GM18511 (cell line): ENCODE data around the gene PILRA.

Source experiments
- ATAC-seq: cut with Tn5 transposase; IDR thresholded peaks from one replicate; pipeline ENCODE4 v1.9.1; 2021; ENCODE audit warnings: mild to moderate bottlenecking, moderate library complexity; ENCODE audit not compliant: unreplicated experiment

PILRA gene

DNA sequence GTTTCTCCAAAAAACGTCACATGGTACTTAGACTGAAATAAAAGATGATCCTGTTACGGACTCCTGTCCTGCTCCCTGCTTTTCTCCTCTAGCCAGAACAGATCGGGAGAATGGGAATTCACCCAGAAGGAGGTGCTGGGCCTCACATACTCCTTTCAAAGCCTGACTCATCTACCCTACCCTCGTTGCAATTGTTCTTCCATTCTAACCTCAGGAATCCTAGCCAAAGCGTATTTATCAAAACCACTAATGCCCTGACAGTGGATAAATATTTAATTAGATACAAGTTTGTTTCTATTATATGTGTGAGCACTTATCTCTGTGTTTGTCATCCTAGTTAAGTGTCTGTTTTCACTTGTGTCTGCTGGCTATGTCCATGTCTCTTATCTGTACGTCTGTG lies 33.5 kb downstream of the PILRA start:
- no peak for ATAC-seq

DNA sequence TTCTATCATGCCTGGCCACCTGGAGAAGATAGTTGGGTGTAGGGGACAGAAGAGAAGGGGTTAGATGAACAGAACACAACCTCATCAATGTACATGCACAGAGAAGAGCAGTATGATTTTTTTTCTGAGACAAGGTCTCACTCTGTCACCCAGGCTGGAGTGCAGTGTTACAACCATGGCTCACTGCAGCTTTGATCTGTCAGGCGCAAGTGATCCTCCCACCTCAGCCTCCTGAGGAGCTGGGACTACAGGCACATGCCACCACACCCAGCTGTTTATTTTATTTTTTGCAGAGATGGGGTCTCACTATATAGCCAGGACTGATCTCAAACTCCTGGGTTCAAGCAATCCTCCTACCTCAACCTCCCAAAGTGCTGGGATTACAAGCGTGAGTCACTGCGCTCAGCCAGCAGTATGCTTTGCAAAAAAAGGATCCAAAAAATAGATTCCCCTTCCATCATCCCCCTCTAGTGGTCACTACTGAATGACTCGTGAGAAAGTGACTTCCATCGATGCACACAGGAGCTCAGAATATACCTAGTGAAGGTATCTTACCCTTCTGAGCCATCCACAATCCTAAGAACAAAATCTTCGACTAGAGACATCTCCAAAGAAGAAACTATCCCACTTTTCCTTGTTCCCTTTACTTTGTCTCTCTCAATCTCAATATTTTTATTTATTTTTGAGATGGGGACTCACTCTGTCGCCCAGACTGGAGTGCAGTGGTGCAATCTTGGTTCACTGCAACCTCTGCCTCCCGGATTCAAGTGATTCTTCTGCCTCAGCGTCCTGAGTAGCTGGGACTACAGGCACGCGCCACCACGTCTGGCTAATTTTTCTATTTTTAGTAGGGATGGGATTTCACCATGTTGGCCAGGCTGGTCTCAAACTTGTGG lies 34.2 kb downstream of the PILRA start:
- peak; percentile 59 for ATAC-seq

DNA sequence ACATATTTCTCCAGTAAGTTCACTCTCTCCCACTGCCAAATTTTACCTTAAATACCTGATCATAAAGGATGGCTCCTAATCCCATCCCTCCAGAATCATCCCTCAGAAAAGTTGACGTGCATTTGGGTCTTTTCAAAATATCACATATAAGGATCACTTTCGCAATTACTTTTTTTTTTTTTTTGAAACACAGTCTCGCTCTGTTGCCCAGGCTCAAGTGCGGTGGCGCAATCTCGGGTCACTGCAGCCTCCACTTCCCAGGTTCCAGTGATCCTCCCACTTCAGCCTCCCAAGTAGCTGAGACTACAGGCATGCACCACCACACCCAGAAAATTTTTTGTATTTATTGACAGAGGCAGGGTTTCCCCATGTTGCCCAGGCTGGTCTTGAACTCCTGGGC lies 37.8 kb downstream of the PILRA start:
- no peak for ATAC-seq

DNA sequence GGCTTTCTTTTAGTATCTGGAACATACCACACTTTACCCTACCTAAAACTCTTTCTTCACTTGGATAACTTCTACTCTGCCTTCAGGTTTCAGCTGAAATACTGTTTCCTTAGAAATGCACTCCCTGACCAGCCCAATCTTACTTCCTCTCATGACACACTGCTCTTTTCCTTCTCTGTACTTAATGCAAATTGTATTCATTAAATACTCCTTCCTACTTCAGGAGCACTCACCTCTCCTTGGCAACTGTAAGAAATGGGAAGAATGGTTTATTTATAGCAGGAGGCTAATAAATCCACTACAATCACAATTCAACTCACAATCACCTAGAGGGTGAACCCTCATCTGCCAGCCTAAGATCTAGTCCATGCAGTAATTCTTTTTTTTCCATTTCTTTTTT lies 40.1 kb downstream of the PILRA start:
- no peak for ATAC-seq

DNA sequence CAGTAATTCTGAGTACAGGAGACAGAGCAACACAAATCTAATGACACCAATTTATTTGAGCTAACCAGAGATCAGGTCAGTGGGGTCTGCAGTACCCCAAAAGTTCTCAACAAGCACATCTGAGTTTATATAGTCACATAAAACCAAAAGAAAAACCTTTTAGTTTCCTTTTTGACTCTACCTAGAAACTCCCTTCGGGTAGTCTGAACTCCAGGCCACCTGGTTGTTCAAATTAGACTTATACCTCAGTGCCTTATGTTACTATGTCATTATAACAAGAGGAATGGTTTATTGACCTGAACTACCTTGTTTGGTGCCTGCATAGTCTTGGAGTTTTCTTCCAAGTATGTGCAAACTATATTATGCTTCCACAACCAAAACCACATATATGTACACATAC lies 40.6 kb downstream of the PILRA start:
- no peak for ATAC-seq

DNA sequence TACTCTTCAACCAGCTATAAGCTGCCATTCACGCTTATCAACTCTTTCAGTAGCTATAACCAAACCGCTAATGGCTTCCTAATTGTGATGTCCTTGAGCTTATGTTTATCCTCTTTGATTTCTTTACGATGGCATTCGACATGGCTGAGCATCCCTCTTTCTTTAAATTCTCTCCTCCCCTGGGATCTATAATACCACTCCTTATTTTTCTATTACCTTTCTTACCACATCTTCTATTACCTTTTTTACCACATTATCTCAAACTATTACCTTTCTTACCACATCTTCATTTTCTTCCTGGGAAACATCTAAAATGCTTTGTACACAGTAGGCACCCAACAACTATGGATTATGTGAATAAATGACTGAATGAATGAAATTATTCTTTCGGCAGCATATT lies 42.2 kb downstream of the PILRA start:
- ATAC-seq: no peak

DNA sequence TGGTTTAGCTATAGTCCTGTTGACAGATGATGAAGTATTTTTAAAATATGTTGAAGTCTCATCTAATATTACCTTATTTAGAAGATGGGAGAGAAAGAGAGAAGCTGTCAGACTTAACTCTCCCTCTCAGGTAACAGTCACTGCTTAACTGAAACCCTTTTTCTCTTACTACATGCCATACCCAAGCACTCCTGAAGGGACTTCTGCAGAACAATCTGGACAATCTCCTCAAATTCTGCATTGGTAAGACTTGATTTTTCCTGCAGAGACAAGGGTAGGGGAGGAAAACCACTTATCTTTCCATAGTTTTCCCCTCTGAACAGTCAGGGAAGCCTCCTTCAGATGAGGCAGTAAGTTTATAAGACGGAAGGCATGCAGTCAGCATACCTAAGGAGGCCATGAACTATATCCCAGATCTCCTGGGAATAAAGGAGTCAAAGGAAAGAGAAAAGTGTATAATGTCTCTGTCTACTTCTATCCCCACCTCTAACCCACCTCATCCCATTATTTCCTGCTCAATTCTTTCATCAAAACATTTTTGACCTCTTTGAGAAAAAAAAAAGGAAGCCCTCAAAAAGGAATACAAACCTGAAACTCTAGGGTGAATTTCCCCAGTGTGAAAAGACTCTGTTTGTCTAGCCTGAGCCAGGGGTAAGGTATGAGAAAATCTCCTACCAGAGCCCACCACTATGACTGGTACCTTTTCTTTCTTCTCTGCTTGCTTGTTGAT lies 45.8 kb downstream of the PILRA start:
- no peak for ATAC-seq

DNA sequence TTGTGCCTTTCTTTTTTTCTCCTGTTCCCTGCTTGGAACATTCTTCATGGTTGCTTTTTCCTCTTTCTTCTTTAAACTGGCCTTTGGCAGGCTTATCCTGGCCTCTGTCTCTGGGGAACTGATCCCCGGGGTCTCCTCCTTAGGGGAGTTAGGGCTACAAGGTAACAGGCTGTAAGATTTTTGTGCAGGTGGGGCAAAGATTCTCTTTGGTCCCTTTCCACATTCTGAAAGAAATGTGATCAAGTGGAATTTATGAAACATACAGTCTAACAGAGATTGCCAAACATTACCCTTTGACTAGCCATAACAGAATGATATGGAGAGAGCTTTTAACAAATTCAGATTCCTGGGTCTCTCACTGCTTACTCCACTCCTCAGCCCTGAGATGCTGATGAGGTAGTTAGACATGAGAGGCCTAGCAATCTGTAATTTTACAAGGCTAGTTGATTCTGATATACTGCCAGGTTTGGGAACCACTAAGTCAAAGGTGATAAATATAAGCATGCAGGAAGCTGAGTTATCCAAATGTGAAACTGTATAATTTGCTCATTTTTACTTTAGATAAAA lies 46.5 kb downstream of the PILRA start:
- ATAC-seq: no peak

DNA sequence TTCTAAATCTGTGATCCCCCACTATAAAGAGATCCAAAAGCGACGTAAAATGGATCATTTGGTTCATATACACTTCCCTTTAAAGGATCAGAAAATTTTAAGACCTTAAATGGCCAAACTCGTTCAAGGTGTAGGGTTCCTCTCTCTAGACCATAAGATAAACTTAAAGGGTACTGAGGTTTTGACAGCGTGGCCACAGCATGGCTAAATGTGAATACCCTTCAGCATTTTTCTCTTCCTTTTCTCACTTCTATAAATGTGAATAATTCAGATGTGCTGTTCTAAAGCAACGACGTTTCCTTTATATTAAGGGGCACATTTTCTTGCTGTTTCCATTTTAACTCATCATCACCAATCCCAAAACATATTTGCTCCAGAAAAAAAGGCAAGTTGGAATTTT lies 50.0 kb downstream of the PILRA start:
- no peak for ATAC-seq

DNA sequence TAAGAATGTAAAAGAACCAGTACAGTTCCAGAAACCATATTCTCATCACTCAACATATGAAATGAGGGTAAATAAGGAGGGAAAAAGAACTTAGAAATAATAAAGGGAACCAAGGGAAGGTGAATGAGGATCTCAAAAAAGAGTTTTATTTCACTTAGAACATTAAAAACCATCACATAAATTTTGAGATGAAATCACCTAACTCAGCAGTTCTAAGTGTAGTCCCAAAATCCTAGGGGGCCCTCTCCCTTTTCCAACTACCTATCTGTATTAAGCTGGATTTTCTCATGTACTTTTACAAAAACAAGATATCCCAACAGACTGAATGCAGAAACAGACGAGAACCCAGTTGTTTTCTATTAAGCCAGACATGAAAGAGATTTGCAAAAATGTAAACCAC lies 52.1 kb downstream of the PILRA start:
- ATAC-seq: no peak

DNA sequence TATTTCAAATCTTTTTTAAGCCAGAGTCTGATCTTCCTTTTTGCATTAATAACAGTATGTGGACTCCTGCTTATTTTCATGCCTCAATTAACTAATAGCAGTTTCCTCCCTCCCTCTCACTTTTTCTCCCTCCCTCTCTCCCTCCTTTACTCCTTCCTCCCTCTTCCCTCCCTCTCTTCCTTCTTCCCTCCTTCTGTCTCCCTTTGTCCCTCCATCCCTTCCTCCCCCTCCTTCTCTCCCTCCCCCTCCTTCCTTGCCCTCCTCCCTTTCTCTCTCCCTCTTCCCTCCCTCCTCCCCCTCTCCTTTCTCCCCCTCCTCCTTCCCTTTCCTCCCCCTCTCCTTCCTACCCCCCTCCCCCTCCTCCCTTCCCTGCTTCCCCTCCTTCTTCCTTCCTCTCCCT lies 53.2 kb downstream of the PILRA start:
- no peak for ATAC-seq

DNA sequence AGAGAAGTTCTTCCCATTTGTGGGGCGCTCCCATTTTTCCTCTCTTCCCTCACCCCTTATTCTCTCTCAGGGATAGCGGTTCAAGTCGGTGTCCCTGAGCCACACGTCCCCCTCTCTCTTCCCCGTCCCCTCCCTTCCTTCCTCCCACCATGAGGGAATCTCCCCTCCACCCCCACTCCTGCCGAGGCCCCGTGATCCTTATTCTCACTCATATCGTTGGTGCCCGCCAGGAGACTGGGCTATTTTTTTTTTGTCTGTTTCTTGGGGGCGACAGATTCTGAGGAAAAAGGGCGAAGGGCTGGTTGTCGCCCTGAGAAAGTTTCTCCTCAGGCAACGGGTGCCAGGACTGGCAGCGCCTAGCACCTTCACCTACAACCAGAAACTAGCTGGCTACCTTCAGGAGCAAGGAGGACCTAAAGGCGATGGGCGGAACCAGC lies 54.5 kb downstream of the PILRA start:
- no peak for ATAC-seq

DNA sequence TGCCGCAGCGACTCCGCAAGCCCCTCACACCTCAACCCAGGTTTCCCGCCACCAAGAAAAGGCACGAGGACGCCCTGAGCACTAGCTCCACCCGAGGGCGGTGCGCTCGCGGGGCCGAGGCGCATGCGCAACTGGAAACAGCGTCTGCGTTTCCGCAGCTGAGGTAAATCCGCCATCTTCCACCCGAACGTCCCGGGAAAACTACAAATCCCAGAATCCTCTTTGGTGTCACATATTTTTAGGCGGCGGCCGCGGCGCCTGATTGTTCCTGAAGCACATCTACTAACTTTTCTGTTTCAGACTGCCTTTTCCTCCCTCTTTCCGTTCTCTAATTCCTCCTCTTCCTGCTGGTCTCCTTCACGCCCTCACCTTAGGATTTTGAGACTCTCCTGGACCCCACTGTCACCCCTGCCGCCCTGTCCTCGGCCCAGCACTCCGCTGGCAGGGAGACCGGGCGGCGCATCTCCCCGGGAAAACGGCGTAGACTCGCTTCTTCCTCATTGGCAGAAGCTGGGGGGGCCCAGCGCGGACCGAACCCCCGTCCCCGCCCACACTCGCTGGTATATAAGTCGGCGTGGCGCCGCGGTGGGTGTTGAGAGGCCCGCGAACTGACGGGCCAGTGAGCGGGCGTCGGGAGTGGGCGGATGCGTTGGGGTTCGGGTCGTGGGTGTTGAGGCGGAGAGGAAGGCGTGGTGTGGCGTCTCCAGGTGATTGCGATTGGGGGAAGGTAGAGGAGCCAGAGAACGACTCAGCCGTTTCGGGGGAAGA lies 55.1 kb downstream of the PILRA start, which contains the start of gene ZCWPW1:
ZCWPW1 (minus strand) TSS at position 505 of the 768 bp plus-strand sequence. CDS start 8,054 bp downstream, outside the sequence.
- peak; percentile 55 for ATAC-seq

DNA sequence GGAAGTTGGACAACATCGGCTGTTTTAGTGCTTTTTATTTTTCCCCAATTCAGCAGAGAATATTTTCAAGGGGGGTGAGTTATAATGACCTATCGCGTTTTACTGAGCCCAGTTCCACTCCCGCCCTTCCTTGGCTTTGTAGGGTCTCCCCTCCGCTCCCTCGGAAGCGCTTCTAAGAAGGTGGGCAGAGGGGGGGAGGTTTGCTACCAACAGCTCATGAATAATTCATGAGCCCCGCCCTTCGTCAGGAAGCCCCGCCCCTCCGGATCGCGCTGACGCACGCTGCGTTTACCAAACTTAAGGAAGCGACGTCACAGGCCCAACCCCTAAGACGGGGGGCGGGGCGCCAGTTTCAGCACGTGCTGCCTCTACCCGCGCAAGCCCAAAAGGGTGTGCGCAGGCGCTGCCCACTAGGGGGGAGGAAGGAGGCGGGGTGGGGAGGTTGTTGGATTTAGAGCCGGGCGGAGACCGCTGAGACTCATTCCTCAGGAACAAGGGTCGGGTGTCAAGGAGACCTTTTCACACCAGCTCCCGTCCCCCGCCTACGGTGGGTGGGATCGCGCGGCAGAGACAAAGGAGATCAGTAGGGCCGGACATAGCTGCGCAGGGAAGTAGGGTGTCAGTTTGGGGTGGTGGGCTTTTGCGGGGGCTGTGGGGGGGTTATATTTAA lies 55.8 kb downstream of the PILRA start:
- ATAC-seq: peak; percentile 55

DNA sequence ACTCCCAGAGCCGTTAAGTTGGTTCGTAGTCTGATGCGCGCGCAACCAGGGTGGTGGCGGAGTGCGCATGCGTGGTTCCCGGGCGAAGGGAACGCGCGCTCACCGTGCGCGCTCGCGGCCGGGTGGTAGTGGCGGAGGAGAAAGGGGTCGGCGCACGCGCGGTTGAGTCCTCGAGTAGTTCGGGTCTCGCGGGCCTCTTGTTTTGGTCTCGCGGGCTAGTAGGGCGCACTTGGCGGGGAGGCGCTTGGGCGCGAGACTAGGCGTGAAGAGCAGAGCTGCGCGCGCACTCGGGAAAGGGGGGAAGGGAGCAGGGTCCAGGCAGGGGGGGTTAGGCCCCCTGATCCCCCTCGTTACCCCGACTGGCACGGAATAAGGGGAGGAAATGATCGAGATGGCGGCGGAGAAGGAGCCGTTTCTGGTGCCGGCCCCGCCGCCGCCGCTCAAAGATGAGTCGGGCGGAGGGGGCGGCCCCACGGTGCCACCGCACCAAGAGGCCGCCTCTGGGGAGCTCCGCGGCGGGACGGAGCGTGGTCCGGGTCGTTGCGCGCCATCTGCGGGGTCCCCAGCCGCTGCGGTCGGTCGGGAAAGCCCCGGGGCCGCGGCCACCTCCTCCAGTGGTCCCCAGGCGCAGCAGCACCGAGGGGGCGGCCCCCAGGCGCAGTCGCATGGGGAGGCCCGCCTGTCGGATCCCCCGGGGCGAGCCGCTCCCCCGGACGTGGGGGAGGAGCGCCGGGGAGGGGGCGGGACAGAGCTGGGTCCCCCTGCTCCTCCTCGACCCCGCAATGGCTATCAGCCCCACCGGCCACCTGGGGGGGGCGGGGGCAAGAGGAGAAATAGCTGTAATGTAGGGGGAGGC lies 56.6 kb downstream of the PILRA start, which contains the start of gene MEPCE:
MEPCE (plus strand) TSS at position 195 of the 856 bp plus-strand sequence; CDS start at position 383, 188 bp downstream.
- ATAC-seq: peak; percentile 42

DNA sequence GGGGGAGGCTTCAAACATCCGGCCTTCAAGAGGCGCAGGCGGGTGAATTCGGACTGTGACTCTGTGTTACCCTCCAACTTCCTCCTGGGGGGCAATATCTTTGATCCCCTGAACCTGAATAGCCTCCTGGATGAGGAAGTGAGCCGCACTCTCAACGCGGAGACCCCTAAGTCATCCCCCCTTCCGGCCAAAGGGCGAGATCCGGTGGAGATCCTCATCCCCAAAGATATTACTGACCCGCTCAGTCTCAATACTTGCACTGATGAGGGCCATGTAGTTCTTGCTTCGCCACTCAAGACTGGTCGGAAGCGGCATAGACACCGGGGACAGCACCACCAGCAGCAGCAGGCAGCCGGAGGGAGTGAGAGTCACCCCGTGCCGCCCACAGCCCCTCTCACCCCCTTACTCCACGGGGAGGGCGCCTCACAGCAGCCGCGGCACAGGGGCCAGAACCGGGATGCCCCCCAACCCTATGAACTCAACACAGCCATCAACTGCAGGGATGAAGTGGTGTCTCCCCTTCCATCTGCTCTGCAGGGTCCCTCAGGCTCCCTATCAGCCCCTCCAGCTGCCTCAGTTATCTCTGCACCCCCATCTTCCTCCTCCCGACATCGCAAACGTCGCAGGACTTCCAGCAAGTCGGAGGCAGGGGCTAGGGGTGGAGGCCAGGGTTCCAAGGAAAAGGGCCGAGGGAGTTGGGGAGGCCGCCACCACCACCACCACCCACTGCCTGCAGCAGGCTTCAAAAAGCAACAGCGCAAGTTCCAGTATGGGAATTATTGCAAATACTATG lies 57.4 kb downstream of the PILRA start:
- no peak for ATAC-seq

DNA sequence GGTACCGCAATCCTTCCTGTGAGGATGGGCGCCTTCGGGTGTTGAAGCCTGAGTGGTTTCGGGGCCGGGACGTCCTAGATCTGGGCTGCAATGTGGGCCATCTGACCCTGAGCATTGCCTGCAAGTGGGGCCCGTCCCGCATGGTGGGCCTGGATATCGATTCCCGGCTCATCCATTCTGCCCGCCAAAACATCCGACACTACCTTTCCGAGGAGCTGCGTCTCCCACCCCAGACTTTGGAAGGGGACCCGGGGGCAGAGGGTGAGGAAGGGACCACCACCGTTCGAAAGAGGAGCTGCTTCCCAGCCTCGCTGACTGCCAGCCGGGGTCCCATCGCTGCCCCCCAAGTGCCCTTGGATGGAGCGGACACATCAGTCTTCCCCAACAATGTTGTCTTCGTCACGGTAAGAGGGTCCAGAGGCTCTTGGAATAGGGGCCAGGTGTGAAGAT lies 58.0 kb downstream of the PILRA start:
- no peak for ATAC-seq

DNA sequence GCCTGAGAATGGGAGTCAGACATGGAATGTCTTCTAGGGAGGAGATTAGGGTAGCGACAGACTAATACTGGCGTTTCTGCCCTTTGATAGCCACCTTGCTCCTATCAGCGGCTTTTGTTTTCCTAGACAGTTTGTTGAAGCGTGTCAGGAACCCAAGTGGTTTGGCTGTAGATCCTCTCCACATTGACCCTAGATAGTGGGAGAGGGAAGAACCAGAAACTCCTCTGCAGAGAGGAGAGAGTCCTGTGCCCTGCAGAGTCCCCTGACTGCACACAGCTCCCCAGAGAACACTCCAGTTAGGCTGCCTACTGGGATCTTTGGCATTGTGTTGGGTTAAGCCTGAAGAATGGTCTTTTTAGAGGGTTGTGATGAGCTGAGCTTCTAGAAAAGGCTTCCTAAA lies 58.8 kb downstream of the PILRA start:
- ATAC-seq: no peak
